Parathyroid adenoma (tissue), 2 donors: ENCODE measurements around the gene TKT.

Experiments
- H2AFZ ChIP-seq: fragments of 300-600 bp; sonication (generic); one replicate; pipeline ENCODE4 v1.7.0; 2017; ENCODE audit warnings: antibody characterized with exemption, mild to moderate bottlenecking
- H3K27ac ChIP-seq: fragments of 300-600 bp; sonication (generic); one replicate; pipeline ENCODE4 v1.7.0; 2017
- H3K27me3 ChIP-seq: fragments of 300-600 bp; sonication (generic); one replicate; pipeline ENCODE4 v1.7.0; 2017; ENCODE audit warnings: low read length; ENCODE audit not compliant: control insufficient read depth, insufficient read depth
- H3K36me3 ChIP-seq: fragments of 300-600 bp; sonication (generic); one replicate; pipeline ENCODE4 v1.7.0; 2017; ENCODE audit warnings: low read length; ENCODE audit not compliant: control insufficient read depth, insufficient read depth
- H3K4me1 ChIP-seq: fragments of 300-600 bp; sonication (generic); one replicate; pipeline ENCODE4 v1.7.0; 2017; ENCODE audit warnings: control low read depth
- H3K4me2 ChIP-seq: fragments of 300-600 bp; sonication (generic); one replicate; pipeline ENCODE4 v1.7.0; 2017; ENCODE audit warnings: low read length
- H3K4me3 ChIP-seq: fragments of 300-600 bp; sonication (generic); one replicate; pipeline ENCODE4 v1.7.0; 2017; ENCODE audit warnings: low read depth, low read length
- H3K79me2 ChIP-seq: fragments of 300-600 bp; sonication (generic); one replicate; pipeline ENCODE4 v1.7.0; 2017; ENCODE audit warnings: control low read depth
- H3K9ac ChIP-seq: fragments of 300-600 bp; sonication (generic); one replicate; pipeline ENCODE4 v1.7.0; 2017; ENCODE audit warnings: mild to moderate bottlenecking
- H3K9me3 ChIP-seq: fragments of 300-600 bp; sonication (generic); one replicate; pipeline ENCODE4 v1.7.0; 2017; ENCODE audit warnings: low read length; ENCODE audit not compliant: control insufficient read depth
- CTCF ChIP-seq: fragments of 300-600 bp; sonication (generic); IDR thresholded peaks from one replicate; pipeline ENCODE4 v1.7.0; 2017; ENCODE audit warnings: antibody characterized with exemption, mild to moderate bottlenecking
- donor health status: primary hyperparathyroidism.

The TKT gene

DNA sequence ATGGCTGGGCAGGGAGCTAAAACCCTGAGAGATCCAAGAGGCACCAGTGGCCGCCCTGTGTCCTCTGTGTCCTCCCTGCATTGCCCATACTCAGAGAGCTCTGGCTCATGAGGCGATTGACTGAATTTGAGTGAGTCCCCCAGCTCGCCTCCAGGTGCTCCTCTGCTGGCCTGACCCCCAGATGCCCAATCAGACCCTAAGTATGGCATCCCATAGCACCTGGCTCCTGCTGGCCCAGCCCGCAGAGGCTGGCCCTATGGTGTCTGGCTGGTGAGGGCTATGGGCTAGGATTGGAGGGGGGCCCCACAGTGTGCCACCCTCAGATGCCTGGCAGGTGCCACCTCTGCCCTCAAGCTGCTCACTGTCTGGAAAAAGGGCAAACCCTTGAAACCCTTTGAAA, 1.6 kb upstream of the TKT start:
- H3K4me1 ChIP-seq, result peaks cover 20% of the 10 kb centered on the region
- H3K36me3 ChIP-seq, result no peaks in the 10 kb centered on the region
- H3K4me2 ChIP-seq, result no peak overlapping the region
- H3K27me3 ChIP-seq, result no peaks in the 10 kb centered on the region
- H3K4me3 ChIP-seq, result no peak overlapping the region
- peaks cover 18% of the 10 kb centered on the region for H3K79me2 ChIP-seq
- no peak overlapping the region for H3K9ac ChIP-seq
- no peak for TF ChIP-seq CTCF
- H3K9me3 ChIP-seq, result no peaks in the 10 kb centered on the region
- H3K27ac ChIP-seq, result no peak overlapping the region
- no peak overlapping the region for H2AFZ ChIP-seq

DNA sequence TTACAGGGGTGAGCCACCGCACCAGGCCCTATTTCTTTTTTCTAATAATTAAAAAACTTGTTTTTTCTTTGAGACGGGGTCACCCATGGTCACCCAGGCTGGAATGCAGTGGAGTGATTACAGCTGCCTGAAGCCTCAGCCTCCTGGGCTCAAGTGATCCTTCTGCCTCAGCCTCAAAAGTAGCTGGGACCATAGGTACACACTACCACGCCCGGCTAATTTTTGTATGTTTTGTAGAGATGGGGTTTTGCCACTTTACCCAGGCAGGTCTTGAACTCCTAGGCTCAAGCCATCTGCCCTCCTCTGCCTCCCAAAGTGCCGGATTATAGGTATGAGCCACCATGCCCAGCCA, 858 bp upstream of the TKT start:
- Histone ChIP-seq H3K9me3 (no peaks in the 10 kb centered on the region), H3K4me1 (peaks cover 23% of the 10 kb centered on the region), H3K36me3 (no peaks in the 10 kb centered on the region), H3K27ac (no peak overlapping the region), H3K79me2 (peaks cover 23% of the 10 kb centered on the region), H3K4me3 (no peak overlapping the region), H3K9ac (no peak overlapping the region), H3K4me2 (no peak overlapping the region), H2AFZ (no peak overlapping the region), H3K27me3 (no peaks in the 10 kb centered on the region)
- TF ChIP-seq CTCF, result no peak

GRCh38 chr3:53255423-53255774, 423 bp downstream of the TKT start:
- no peak for TF ChIP-seq CTCF
- H3K79me2 ChIP-seq, result peaks cover 36% of the 10 kb centered on the region
- H2AFZ ChIP-seq, result peak overlapping the region; percentile 91
- peak overlapping the region; percentile 75 for H3K4me3 ChIP-seq
- peak overlapping the region; percentile 99 for H3K4me2 ChIP-seq
- no peaks in the 10 kb centered on the region for H3K27me3 ChIP-seq
- peak overlapping the region; percentile 74 for H3K27ac ChIP-seq
- no peaks in the 10 kb centered on the region for H3K36me3 ChIP-seq
- H3K4me1 ChIP-seq, result peaks cover 23% of the 10 kb centered on the region
- peak overlapping the region; percentile 72 for H3K9ac ChIP-seq
- H3K9me3 ChIP-seq, result no peaks in the 10 kb centered on the region

GRCh38 chr3:53254509-53255422, 1.1 kb downstream of the TKT start:
- no peaks in the 10 kb centered on the region for H3K36me3 ChIP-seq
- TF ChIP-seq CTCF, result no peak
- no peaks in the 10 kb centered on the region for H3K9me3 ChIP-seq
- H3K4me3 ChIP-seq, result peak overlapping the region; percentile 75
- H3K79me2 ChIP-seq, result peaks cover 42% of the 10 kb centered on the region
- no peaks in the 10 kb centered on the region for H3K27me3 ChIP-seq
- H3K4me2 ChIP-seq, result peak overlapping the region; percentile 99
- peak overlapping the region; percentile 72 for H3K9ac ChIP-seq
- H3K27ac ChIP-seq, result peak overlapping the region; percentile 74
- H3K4me1 ChIP-seq, result peaks cover 18% of the 10 kb centered on the region
- peak overlapping the region; percentile 91 for H2AFZ ChIP-seq
